HL-60 (cell line): ENCODE results near the gene MYO16.

Source experiments
- DNase-seq, 2 experiments: peaks; one replicate each; pipeline ENCODE4 v3.0.0-alpha.2; 2010 to 2020; ENCODE audit warnings: low read depth in 1 of 2, low spot score in 1 of 2
- H3K27ac ChIP-seq: fragments of 250-450 bp; sonication (Bioruptor Pico); replicated peaks from 2 replicates; pipeline ENCODE4 v1.5.1; 2020; ENCODE audit warnings: mild to moderate bottlenecking, moderate library complexity
- H3K27me3 ChIP-seq: fragments of 250-450 bp; sonication (Bioruptor Pico); 2 replicates; pipeline ENCODE4 v1.5.1; 2021; ENCODE audit warnings: mild to moderate bottlenecking, moderate library complexity; ENCODE audit not compliant: insufficient read depth, poor library complexity, severe bottlenecking
- H3K4me3 ChIP-seq: replicated peaks from 2 replicates; pipeline ENCODE4 v1.5.1; 2011; ENCODE audit warnings: mild to moderate bottlenecking, control low read depth, low read length; ENCODE audit not compliant: insufficient read depth
- CTCF ChIP-seq: IDR thresholded peaks from one replicate; pipeline ENCODE4 v1.5.1; 2011; ENCODE audit warnings: low read length, control low read depth, inconsistent platforms; ENCODE audit not compliant: insufficient read depth
- GABPA ChIP-seq: IDR thresholded peaks from 2 replicates; pipeline ENCODE4 v1.6.1; 2012; ENCODE audit warnings: low read depth
- POLR2AphosphoS5 ChIP-seq: IDR thresholded peaks from 2 replicates; pipeline ENCODE4 v1.6.1; 2012; ENCODE audit warnings: low read depth
- REST ChIP-seq: IDR thresholded peaks from 2 replicates; pipeline ENCODE4 v1.6.1; 2012; ENCODE audit warnings: low read depth; ENCODE audit not compliant: insufficient replicate concordance
- SPI1 ChIP-seq: IDR thresholded peaks from 2 replicates; pipeline ENCODE4 v1.6.1; 2012; ENCODE audit warnings: low read depth, mild to moderate bottlenecking, borderline replicate concordance

Gene MYO16

GRCh38 chr13:109182777-109183465, 553.5 kb downstream of the MYO16 start:
- no peaks in the 10 kb centered on the region for H3K27me3 ChIP-seq
- no peak overlapping the region for H3K4me3 ChIP-seq
- TF ChIP-seq REST (no peak), POLR2AphosphoS5 (no peak)
- DNase-seq, result no peak
- no peak overlapping the region for H3K27ac ChIP-seq

GRCh38 chr13:109191413-109191812, 562.0 kb downstream of the MYO16 start:
- no peak for DNase-seq
- Histone ChIP-seq H3K27ac (no peak overlapping the region), H3K27me3 (no peaks in the 10 kb centered on the region), H3K4me3 (no peak overlapping the region)
- TF ChIP-seq SPI1 (no peak), POLR2AphosphoS5 (no peak), CTCF (no peak), REST (no peak), GABPA (no peak)

GRCh38 chr13:109192306-109192705, 562.9 kb downstream of the MYO16 start:
- TF ChIP-seq SPI1 (no peak), POLR2AphosphoS5 (no peak), CTCF (no peak), GABPA (no peak)
- no peak overlapping the region for H3K4me3 ChIP-seq
- no peak for DNase-seq
- no peaks in the 10 kb centered on the region for H3K27me3 ChIP-seq
- no peak overlapping the region for H3K27ac ChIP-seq

- H3K27me3 ChIP-seq, result no peaks in the 10 kb centered on the region
- H3K4me3 ChIP-seq, result no peak overlapping the region
- DNase-seq, result peak in 1 of 2 experiments; percentile 23
- no peak overlapping the region for H3K27ac ChIP-seq
- TF ChIP-seq REST (no peak), POLR2AphosphoS5 (no peak), SPI1 (no peak), GABPA (no peak), CTCF (no peak)
Observed at GRCh38 chr13:109196948-109197347, 567.5 kb downstream of the MYO16 start.
